ENCODE data around the gene CETP. TPM values are rescaled to one million over a fixed set of nuclear protein-coding genes. Genes with fewer than 3 reads are reported as not detected.

The CETP gene
- total and polyA plus RNA-seq, 12 donors: 1.2 to 7.9 (median 2.8) TPM

- Histone ChIP-seq H3K4me1 (replicated peaks in 1 of 2) (peaks cover 9 to 10% of the 10 kb centered on the region in 2 donors), H3K9me3 (replicated peaks in 1 of 3) (no peaks in the 10 kb centered on the region), H3K4me3 (no peak overlapping the region), H3K36me3 (replicated peaks in 1 of 2) (no peaks in the 10 kb centered on the region), H3K27me3 (no peaks in the 10 kb centered on the region), H3K27ac (no peak overlapping the region)
- intact Hi-C loops (cut with DNase I): no loop called here
- no peak for TF ChIP-seq POLR2A (IDR thresholded peaks at IDR 0.05)
- no peak for TF ChIP-seq CTCF (IDR thresholded peaks at IDR 0.05)
- no peak for DNase-seq
- 80 to 91% (median 83%) methylated on average over 4 of the region's 4 CpGs for WGBS, 4 donors
Observed at GRCh38 chr16:56956076-56956475, 5.7 kb upstream of the CETP start.

- H3K4me3 ChIP-seq: no peak overlapping the region
- TF ChIP-seq POLR2A (IDR thresholded peaks at IDR 0.05) (no peak), CTCF (IDR thresholded peaks at IDR 0.05) (no peak)
- 56 to 82% (median 66%) methylated on average over 4 of the region's 4 CpGs for WGBS, 4 donors
- no peak overlapping the region for H3K27ac ChIP-seq
- intact Hi-C loops (cut with DNase I): no loop called here
- H3K36me3 ChIP-seq (replicated peaks in 1 of 2): no peaks in the 10 kb centered on the region
- H3K4me1 ChIP-seq (replicated peaks in 1 of 2): peaks cover 16 to 17% of the 10 kb centered on the region in 2 donors
- no peak for DNase-seq
- H3K27me3 ChIP-seq: no peaks in the 10 kb centered on the region
- no peaks in the 10 kb centered on the region for H3K9me3 ChIP-seq (replicated peaks in 1 of 3)
Observed at GRCh38 chr16:56956756-56957155, 5.0 kb upstream of the CETP start.

- H3K27me3 ChIP-seq: no peaks in the 10 kb centered on the region
- peaks cover 25 to 34% of the 10 kb centered on the region in 2 donors for H3K4me1 ChIP-seq (replicated peaks in 1 of 2)
- peak in 4 of 7 donors; percentile 36 to 66 (median 44) for DNase-seq
- no peaks in the 10 kb centered on the region for H3K9me3 ChIP-seq (replicated peaks in 1 of 3)
- intact Hi-C loops (cut with DNase I): no loop called here
- no peak overlapping the region for H3K4me3 ChIP-seq
- WGBS, 4 donors: 58 to 70% (median 69%) methylated on average over 7 to 13 of the region's 13 CpGs
- TF ChIP-seq POLR2A (IDR thresholded peaks at IDR 0.05): no peak
- TF ChIP-seq CTCF (IDR thresholded peaks at IDR 0.05): no peak
- H3K36me3 ChIP-seq (replicated peaks in 1 of 2): no peaks in the 10 kb centered on the region
- peak overlapping the region in 4 of 5 donors; percentile 38 to 73 (median 57) for H3K27ac ChIP-seq
Observed at GRCh38 chr16:56960681-56961281, 969 bp upstream of the CETP start.

- Histone ChIP-seq H3K4me1 (replicated peaks in 1 of 2) (peaks cover 25 to 37% of the 10 kb centered on the region in 2 donors), H3K9me3 (replicated peaks in 1 of 3) (no peaks in the 10 kb centered on the region), H3K27me3 (no peaks in the 10 kb centered on the region), H3K36me3 (replicated peaks in 1 of 2) (no peaks in the 10 kb centered on the region), H3K4me3 (no peak overlapping the region), H3K27ac (peak overlapping the region in 4 of 5 donors; percentile 38 to 86 (median 57))
- TF ChIP-seq CTCF (IDR thresholded peaks at IDR 0.05): no peak
- TF ChIP-seq POLR2A (IDR thresholded peaks at IDR 0.05): peak in 1 of 2 donors; percentile 4
- WGBS, 4 donors: 15 to 39% (median 31%) methylated on average over 3 of the region's 3 CpGs
- intact Hi-C loops (cut with DNase I): no loop called here
- DNase-seq: peak in 1 of 7 donors; percentile 50
Observed at GRCh38 chr16:56961386-56961785, 364 bp upstream of the CETP start.

Measured in adrenal gland (tissue), 12 donors.